T-cell (primary cell): ENCODE data around the gene PIM1. TPM values are rescaled to one million over a fixed set of nuclear protein-coding genes. Genes with fewer than 3 reads are reported as not detected.

Experiments
- ATAC-seq, 4 experiments: fragments of 200-7000 bp in 3 of 4; fragments of 150-1000 bp in 1 of 4; cut with Tn5 transposase; replicated peaks in 1 of 4; 1 replicate in 3 of 4; 2 replicates in 1 of 4; pipeline ENCODE4 v1.10.0; 2021; ENCODE audit warnings: moderate library complexity in 3 of 4, mild to moderate bottlenecking in 2 of 4, moderate number of reproducible peaks in 1 of 4
- CTCF ChIA-PET, 2 donors: fragments of 300-600 bp; sonication (Branson Sonifier 250); formaldehyde crosslinking; loops; one replicate each; lab custom pipeline; 2022; ENCODE audit warnings: antibody characterized with exemption in 2 of 2; lab: Charles Lee
- POLR2A ChIA-PET, 2 donors: fragments of 300-600 bp; sonication (Branson Sonifier 250); formaldehyde crosslinking; loops; one replicate each; lab custom pipeline; 2022; ENCODE audit warnings: antibody characterized with exemption in 2 of 2; lab: Charles Lee
- DNase-seq, 35 experiments: peaks; one replicate each; pipeline versions ENCODE4 v3.0.0 to v3.0.0-alpha.2; 2013 to 2023
- H3K27ac ChIP-seq: one replicate; pipeline ENCODE4 v1.5.1; 2013; ENCODE audit warnings: low read length
- H3K27me3 ChIP-seq, 2 experiments: replicated peaks in 1 of 2; 1 replicate in 1 of 2; 2 replicates in 1 of 2; pipeline versions ENCODE4 v1.6.1 to v1.7.0; 2013; ENCODE audit warnings: low read length in 1 of 2, mixed read lengths in 1 of 2; ENCODE audit not compliant: control insufficient read depth in 2 of 2, insufficient read depth in 2 of 2; ENCODE audit errors: extremely low read depth in 1 of 2
- H3K36me3 ChIP-seq, 2 donors: 1 replicate in 1 of 2; 2 replicates in 1 of 2; pipeline versions ENCODE4 v1.6.1 to v1.7.0; 2013; ENCODE audit warnings: low read length in 1 of 2; ENCODE audit not compliant: control insufficient read depth in 2 of 2, insufficient read depth in 1 of 2; ENCODE audit errors: extremely low read depth in 1 of 2
- H3K4me1 ChIP-seq, 2 experiments: 1 replicate in 1 of 2; 2 replicates in 1 of 2; pipeline versions ENCODE4 v1.6.1 to v1.7.0; 2013; ENCODE audit warnings: low read length in 2 of 2, mixed read lengths in 1 of 2; ENCODE audit not compliant: insufficient read depth in 2 of 2, control insufficient read depth in 1 of 2; ENCODE audit errors: extremely low read depth in 1 of 2
- H3K4me3 ChIP-seq, 2 donors: 1 replicate in 1 of 2; 2 replicates in 1 of 2; pipeline versions ENCODE4 v1.5.1 to v1.7.0; 2013; ENCODE audit warnings: mild to moderate bottlenecking in 2 of 2, low read length in 1 of 2, moderate library complexity in 1 of 2; ENCODE audit not compliant: control insufficient read depth in 1 of 2; ENCODE audit errors: extremely low read depth in 1 of 2
- H3K9me3 ChIP-seq: 2 replicates; pipeline ENCODE4 v1.7.0; 2013
- H3K27ac Mint-ChIP-seq, 2 donors: one replicate each; pipeline ENCODE4 v1.8.0; 2020 to 2021; ENCODE audit warnings: mild to moderate bottlenecking in 2 of 2, mixed read lengths in 2 of 2
- H3K27me3 Mint-ChIP-seq, 2 donors: one replicate each; pipeline ENCODE4 v1.8.0; 2021 to 2022; ENCODE audit warnings: mixed read lengths in 2 of 2
- H3K36me3 Mint-ChIP-seq: one replicate; pipeline ENCODE4 v1.8.0; 2021; ENCODE audit warnings: mixed read lengths
- H3K4me1 Mint-ChIP-seq, 3 donors: one replicate each; pipeline ENCODE4 v1.8.0; 2020 to 2022; ENCODE audit warnings: mixed read lengths in 3 of 3, mild to moderate bottlenecking in 1 of 3
- H3K4me3 Mint-ChIP-seq, 3 donors: one replicate each; pipeline ENCODE4 v1.8.0; 2020 to 2022; ENCODE audit warnings: mild to moderate bottlenecking in 3 of 3, mixed read lengths in 3 of 3, moderate library complexity in 3 of 3
- H3K9me3 Mint-ChIP-seq, 3 donors: one replicate each; pipeline ENCODE4 v1.8.0; 2020 to 2022; ENCODE audit warnings: mixed read lengths in 3 of 3
- WGBS: methylation state at CpG from one replicate; pipeline ENCODE4 v1.1.5; 2013; ENCODE audit warnings: missing lambda C conversion rate; ENCODE audit not compliant: insufficient coverage; 5-methylcytosine and 5-hydroxymethylcytosine counted together
- total RNA-seq, 35 experiments: library from RNA in 6 of 35; stranded (reverse) in 6 of 35; fragments of 120-200 nt in 1 of 35; gene quantifications; one replicate each; pipeline versions ENCODE4 v1.2.1 to v1.2.4 and lab custom pipeline; 2013 to 2026

The PIM1 gene
- total RNA-seq, 5 donors from 2014 or later (not counting 1 experiment from before 2014, with no cell fraction given): 225 to 334 (median 313) TPM

DNA sequence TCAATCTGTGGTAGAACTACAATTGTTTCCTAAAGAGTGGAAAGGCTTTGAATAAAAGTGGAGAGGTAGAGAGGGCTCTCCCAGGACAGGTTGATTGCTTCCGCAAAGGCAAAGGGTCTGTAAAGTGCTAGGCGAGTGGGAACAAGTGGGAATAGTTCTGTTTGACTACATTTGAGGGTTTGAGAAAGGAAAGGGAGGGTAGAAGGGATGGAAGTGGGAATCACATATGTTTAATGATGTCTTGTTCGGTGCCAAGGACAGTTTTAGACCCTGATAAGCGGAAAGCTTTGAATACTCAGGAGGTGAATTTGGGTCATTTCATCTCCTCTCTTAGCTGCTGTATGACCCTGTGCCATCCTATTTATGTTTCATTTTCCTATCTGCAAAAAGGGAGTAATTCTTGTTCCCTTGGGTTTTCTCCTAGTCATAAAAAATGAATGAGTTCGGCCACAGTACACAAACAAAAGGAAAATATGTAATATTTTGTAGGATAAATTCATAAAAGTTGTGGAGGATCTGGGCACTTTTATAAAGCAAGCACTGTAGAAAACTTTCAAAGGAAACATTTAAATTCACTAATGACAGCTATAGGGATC, 1.7 kb upstream of the PIM1 start:
- ATAC-seq (no peak), DNase-seq (no peak)
- Mint-ChIP-seq H3K36me3 (peaks cover 22% of the 10 kb centered on the region), H3K27ac (peak overlapping the region; percentile 95 to 99), H3K9me3 (no peaks in the 10 kb centered on the region), H3K4me1 (peaks cover 23 to 27% (median 25%) of the 10 kb centered on the region in 3 donors), H3K4me3 (peak overlapping the region; percentile 90 to 93 (median 92)), H3K27me3 (no peaks in the 10 kb centered on the region)
- 100% methylated on average over 3 of the region's 5 CpGs for WGBS
- Histone ChIP-seq H3K27me3 (no peaks in the 10 kb centered on the region), H3K4me1 (peaks cover 6 to 26% of the 10 kb centered on the region in 2 experiments), H3K4me3 (no peak overlapping the region), H3K27ac (no peak overlapping the region), H3K9me3 (no peaks in the 10 kb centered on the region), H3K36me3 (peaks cover 0 to 16% of the 10 kb centered on the region in 2 donors)
- ChIA-PET CTCF (interaction anchor here in 1 of 2 donors (5.3 to 8.6 kb wide), 2 partner anchors 42 to 148 kb away, joined by 72 to 142 read pairs; no protein-coding TSS in a partner anchor), POLR2A (no interaction called here)

DNA sequence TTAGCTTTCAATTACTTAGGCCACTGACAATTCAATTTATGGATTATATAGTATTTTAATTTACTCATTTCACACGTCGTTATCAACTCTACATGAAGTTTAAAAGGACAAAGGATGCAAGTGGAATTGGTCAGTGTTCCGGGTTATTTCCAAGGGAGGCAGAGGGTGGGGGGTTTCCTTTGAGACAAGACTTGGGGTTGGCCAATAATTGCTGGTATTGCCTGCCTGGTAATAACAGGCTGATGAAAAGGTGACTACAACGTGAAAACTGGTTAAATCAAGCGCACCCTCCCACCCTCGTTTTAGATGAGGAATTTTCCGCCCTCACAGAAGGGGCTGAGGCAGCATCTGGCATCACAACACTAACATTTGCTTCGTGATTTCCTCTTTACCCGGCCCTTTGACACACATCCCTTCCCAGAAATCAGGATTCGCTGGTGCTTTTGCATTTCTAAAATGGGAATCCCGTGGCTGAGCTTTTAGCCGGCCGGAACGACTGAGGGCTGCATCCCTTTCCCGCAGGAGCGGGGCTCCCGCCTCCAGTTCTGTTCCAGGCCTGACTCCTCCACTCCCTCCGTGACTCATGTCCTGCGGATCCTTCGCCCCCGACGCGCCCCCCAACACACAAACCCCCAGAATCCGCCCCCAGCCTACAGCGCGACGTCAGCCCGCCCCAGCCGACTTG, 999 bp upstream of the PIM1 start:
- ChIA-PET CTCF (interaction anchor here (0.6 to 8.6 kb wide), 9 partner anchors 35 to 945 kb away, joined by 3 to 142 read pairs (median 3); partner anchors contain the start of gene MTCH1 (in 1 of the 2)), POLR2A (interaction anchor here in 1 of 2 donors (0.6 to 1.4 kb wide), 2 partner anchors 66 to 72 kb away, joined by 9 to 14 read pairs; no protein-coding TSS in a partner anchor)
- H3K27ac Mint-ChIP-seq: peak overlapping the region; percentile 95 to 99
- Histone ChIP-seq H3K9me3 (no peaks in the 10 kb centered on the region), H3K27ac (peak overlapping the region; percentile 60), H3K36me3 (peaks cover 0 to 23% of the 10 kb centered on the region in 2 donors), H3K4me1 (peaks cover 13 to 33% of the 10 kb centered on the region in 2 experiments), H3K4me3 (peak overlapping the region; percentile 55 to 78), H3K27me3 (no peaks in the 10 kb centered on the region)
- no peak for ATAC-seq
- H3K4me1 Mint-ChIP-seq: peaks cover 30 to 33% (median 32%) of the 10 kb centered on the region in 3 donors
- H3K9me3 Mint-ChIP-seq: no peaks in the 10 kb centered on the region
- H3K27me3 Mint-ChIP-seq: no peaks in the 10 kb centered on the region
- H3K4me3 Mint-ChIP-seq: peak overlapping the region; percentile 90 to 93 (median 92)
- 9% methylated on average over 17 of the region's 29 CpGs for WGBS
- peaks cover 29% of the 10 kb centered on the region for H3K36me3 Mint-ChIP-seq
- DNase-seq: peak in 4 of 35 experiments; percentile 5 to 52 (median 18)

DNA sequence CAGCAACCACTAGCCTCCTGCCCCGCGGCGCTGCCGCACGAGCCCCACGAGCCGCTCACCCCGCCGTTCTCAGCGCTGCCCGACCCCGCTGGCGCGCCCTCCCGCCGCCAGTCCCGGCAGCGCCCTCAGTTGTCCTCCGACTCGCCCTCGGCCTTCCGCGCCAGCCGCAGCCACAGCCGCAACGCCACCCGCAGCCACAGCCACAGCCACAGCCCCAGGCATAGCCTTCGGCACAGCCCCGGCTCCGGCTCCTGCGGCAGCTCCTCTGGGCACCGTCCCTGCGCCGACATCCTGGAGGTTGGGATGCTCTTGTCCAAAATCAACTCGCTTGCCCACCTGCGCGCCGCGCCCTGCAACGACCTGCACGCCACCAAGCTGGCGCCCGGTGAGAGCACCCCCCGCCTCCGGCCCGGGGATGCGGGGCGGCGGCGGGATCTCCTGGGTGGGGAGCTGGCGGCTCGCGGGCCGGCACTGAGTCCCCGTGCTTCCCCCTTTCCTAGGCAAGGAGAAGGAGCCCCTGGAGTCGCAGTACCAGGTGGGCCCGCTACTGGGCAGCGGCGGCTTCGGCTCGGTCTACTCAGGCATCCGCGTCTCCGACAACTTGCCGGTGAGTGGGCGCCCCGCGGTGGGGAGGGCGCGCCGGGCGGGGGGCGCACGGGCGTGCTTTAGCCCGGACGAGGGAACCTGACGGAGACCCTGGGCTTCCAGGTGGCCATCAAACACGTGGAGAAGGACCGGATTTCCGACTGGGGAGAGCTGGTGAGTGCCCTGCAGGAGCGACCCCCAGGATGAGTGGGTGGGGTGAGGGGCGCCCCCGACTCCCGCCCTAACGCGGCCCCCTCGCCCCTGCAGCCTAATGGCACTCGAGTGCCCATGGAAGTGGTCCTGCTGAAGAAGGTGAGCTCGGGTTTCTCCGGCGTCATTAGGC, 585 bp downstream of the PIM1 start:
- Histone ChIP-seq H3K27ac (peak overlapping the region; percentile 77), H3K36me3 (peaks cover 0 to 39% of the 10 kb centered on the region in 2 donors), H3K4me3 (peak overlapping the region; percentile 78 to 90), H3K4me1 (peaks cover 25 to 40% of the 10 kb centered on the region in 2 experiments), H3K9me3 (no peaks in the 10 kb centered on the region), H3K27me3 (no peaks in the 10 kb centered on the region)
- peak overlapping the region; percentile 94 to 97 for H3K27ac Mint-ChIP-seq
- H3K27me3 Mint-ChIP-seq: no peaks in the 10 kb centered on the region
- peaks cover 46 to 48% (median 47%) of the 10 kb centered on the region in 3 donors for H3K4me1 Mint-ChIP-seq
- POLR2A ChIA-PET: interaction anchor here (0.6 to 1.5 kb wide), 6 partner anchors 20 to 185 kb away, joined by 5 to 14 read pairs (median 8); partner anchors contain the start of genes TBC1D22B (in 1 of the 2) and TMEM217 (in 1 of the 2)
- peak in 2 of 4 experiments; percentile 0 to 2 for ATAC-seq
- 0% methylated on average over 90 of the region's 92 CpGs for WGBS
- H3K4me3 Mint-ChIP-seq: peak overlapping the region; percentile 90 to 92 (median 91)
- peak in 23 of 35 experiments; percentile 22 to 56 (median 40) for DNase-seq
- CTCF ChIA-PET: interaction anchor here (0.5 to 8.6 kb wide), 18 partner anchors 27 to 1845 kb away, joined by 3 to 142 read pairs (median 4); partner anchors contain the start of gene MTCH1 (in 1 of the 2)
- H3K9me3 Mint-ChIP-seq: no peaks in the 10 kb centered on the region
- peaks cover 45% of the 10 kb centered on the region for H3K36me3 Mint-ChIP-seq

DNA sequence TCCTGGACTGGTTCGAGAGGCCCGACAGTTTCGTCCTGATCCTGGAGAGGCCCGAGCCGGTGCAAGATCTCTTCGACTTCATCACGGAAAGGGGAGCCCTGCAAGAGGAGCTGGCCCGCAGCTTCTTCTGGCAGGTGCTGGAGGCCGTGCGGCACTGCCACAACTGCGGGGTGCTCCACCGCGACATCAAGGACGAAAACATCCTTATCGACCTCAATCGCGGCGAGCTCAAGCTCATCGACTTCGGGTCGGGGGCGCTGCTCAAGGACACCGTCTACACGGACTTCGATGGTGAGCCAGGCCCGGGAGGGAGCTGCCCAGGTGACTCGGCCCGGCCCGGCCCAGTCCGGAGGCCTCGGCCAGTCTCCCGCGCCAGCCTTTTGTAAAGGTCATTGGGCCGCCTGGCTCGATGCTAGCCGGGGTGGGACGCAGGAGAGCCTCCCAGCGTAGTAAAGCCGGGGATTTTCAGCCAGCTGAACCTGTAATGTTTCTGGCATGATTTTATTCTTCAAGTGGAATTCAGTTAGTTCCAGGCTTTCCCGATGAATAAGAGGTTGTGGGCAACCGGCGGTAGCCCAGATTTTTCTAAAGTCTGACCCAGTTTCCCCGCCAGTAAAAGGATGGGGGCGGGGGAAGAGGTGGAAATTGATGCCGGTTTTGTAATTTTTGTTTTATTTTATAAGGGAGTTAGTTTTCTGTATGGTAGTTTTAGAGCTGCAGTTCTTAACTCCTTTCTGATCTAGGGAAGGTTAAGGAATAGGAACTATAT, 1.4 kb downstream of the PIM1 start:
- Mint-ChIP-seq H3K4me1 (peaks cover 54 to 56% (median 56%) of the 10 kb centered on the region in 3 donors), H3K36me3 (peaks cover 49% of the 10 kb centered on the region), H3K4me3 (peak overlapping the region; percentile 90 to 92 (median 91)), H3K27me3 (no peaks in the 10 kb centered on the region), H3K27ac (peak overlapping the region; percentile 94 to 97), H3K9me3 (no peaks in the 10 kb centered on the region)
- ChIA-PET POLR2A (interaction anchor here (0.7 to 2.0 kb wide), 6 partner anchors 38 to 193 kb away, joined by 3 to 7 read pairs (median 4); no protein-coding TSS in a partner anchor), CTCF (interaction anchor here (0.5 to 8.6 kb wide), 25 partner anchors 11 to 1846 kb away, joined by 3 to 142 read pairs (median 4); partner anchors contain the start of gene C6orf89 (in 1 of the 2))
- Histone ChIP-seq H3K4me1 (peaks cover 26 to 47% of the 10 kb centered on the region in 2 experiments), H3K9me3 (no peaks in the 10 kb centered on the region), H3K4me3 (peak overlapping the region; percentile 78 to 90), H3K27ac (peak overlapping the region; percentile 77), H3K36me3 (peaks cover 0 to 43% of the 10 kb centered on the region in 2 donors), H3K27me3 (no peaks in the 10 kb centered on the region)
- DNase-seq (peak in 22 of 35 experiments; percentile 5 to 56 (median 34)), ATAC-seq (no peak)
- under 1% methylated on average over 44 of the region's 45 CpGs for WGBS
